Activated naive CD8-positive, alpha-beta T cell treated with anti-CD3 and anti-CD28 coated beads, Interleukin-2, amount 50 U/mL, for 16 hours (primary cell): Measurements from ENCODE around the gene BLID.

Source experiments
- DNase-seq: peaks from one replicate; pipeline ENCODE4 v3.0.0-alpha.2; 2020; ENCODE audit warnings: low read depth, low spot score

BLID gene

GRCh38 chr11:122105044-122105758 lies 10.8 kb downstream of the BLID start:
- DNase-seq, result no peak

GRCh38 chr11:122104341-122104740 lies 11.7 kb downstream of the BLID start:
- DNase-seq, result no peak

DNA sequence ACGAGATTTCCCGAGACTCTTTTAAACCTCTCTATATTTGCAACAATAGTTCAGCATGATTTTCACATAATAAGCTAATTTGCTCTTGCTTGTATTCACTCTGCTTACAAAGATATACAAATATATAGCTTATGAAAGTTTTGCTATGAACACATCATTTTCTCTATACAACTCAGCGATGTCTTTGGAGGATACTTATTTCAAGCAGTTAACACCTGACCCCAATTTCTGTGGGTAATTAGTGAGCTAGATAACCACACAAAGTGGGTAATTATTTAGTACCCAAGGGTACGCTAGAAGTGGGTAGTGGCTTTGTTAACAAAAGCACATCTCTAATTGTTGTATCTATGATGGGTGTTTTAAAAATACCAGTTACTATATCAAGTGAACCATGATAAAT lies 12.3 kb downstream of the BLID start:
- DNase-seq, result no peak

DNA sequence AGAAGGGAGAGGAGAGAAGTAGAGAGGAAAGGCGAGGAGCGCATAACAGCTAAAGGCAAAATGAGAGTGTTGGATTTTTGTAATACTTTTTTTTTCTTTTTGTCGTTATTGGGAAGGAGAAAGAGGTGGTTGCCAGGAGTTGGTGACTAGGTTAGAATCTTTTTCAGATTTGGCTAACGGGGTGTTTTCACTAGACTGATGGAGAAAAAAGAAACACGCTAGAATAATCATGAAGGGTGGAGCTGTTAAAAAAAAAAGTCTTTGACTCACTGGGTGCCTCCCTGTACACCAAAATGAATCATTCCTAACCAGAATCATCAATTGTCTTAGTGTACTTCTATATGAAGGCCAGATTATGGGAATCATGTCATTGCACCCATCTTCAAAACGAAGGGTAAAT lies 12.7 kb downstream of the BLID start:
- no peak for DNase-seq

DNA sequence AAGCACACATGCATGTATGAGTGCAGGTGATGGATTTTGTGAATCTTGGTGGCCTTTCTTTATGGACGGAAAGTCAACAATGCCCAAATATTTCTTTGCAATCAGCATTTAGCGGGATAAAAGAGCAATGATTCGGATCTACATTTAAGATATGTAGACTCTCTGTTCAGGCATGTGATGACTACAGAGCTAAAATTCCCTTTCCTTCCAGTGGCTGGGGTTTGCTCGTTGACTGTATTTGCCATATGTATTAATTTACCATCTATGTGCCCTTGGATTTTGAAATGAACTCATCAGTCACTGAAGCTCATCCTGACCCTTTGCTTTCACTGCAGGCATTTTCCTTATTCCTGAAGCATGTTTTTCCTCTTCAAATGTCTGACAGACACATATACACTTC lies 13.6 kb downstream of the BLID start:
- DNase-seq, result no peak

GRCh38 chr11:122101625-122102291 lies 14.3 kb downstream of the BLID start:
- no peak for DNase-seq

GRCh38 chr11:122100756-122101080 lies 15.3 kb downstream of the BLID start:
- no peak for DNase-seq

DNA sequence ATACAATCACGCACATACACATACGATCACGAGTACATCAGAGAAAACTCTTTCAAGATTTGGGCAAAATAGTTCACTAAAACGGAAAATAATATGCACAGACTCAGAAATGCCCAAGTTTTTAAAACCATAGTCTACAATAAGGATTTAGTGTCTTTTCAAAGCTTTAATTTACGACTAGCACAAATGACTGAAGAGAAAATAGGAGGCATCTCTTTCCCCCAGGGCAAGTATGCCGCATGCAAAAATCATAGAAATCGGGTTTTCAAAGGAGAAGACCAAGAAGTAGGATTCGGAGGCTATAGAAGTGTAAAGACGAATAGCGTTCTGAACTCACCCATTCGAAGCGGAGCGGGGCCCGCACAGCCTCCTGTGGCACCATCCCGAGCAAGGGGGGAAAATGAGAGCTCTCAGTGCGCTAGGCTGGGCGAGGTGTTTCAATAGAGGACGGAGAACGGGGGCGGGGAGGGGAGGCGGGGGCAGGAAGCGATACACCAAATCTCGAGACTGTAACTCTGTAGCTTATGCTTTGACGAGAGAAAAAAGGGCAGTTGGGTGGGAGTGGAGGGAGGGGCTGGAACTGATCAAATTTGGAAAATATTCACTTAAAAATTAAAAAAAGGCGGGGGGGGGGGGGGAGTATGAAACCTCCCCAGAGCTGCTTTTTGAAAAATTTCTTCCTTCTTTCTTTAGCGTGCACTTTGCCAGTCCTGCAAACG lies 15.8 kb downstream of the BLID start:
- no peak for DNase-seq

DNA sequence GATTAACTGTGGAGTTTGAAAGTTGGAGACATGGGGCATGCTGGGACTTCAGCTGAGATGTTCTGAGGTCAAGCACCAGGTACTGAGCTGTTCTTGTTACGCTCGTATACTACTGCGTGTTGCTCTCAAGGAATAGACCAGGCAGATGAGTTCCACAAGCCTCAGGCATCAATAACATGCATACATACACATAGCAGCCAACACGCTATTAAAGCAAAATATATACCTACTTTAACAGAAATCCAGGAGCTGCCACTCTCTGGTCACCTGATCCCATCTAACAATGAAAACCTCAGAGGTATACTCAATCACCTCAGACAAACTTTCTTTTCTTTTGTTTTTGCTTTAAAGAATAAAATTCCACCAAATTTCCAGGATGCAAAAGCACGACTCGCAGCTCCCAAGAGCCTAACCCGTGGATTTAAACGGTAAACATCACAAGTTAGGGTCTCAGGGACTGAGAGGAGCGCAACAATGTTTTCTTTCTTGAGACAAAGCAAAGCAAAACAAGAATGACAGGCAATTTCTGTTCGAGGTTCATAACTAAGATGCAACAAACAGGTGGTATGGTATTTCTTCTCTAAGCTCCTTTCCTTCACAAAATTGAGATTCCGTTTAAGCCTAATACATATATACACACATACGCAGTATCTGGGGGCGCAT lies 16.5 kb downstream of the BLID start:
- no peak for DNase-seq

DNA sequence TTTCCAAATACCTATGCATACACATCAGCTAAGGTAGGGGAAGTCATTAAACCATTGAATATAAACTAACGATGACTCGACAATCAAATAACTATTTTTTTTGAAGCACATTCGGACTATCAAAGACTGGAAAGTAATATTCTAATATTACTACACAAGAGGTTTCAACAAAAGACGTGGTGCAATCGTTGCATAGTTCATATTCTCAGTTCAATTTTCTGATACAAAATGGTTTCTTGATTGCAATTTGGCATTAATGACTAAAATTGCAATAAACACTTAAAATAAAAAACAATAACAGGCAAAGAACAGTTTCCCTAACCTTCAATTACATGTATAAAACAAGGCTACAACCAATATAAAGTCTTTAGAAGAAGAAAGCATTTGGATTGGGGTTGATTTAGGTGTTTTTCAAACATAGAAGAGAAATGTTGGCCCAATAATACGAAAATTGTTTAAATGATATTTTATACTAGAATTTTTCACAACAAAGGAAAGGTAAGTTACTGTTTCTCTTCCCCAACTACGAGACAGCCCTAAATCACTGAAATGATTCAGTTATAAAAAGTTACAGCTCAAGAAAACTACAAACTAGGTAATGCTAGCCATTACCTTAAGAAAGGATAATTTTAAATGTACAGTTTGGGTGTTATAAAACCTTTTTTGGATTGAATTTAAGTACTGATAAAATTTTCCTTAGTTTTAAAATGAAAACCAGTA lies 17.6 kb downstream of the BLID start:
- DNase-seq, result no peak

DNA sequence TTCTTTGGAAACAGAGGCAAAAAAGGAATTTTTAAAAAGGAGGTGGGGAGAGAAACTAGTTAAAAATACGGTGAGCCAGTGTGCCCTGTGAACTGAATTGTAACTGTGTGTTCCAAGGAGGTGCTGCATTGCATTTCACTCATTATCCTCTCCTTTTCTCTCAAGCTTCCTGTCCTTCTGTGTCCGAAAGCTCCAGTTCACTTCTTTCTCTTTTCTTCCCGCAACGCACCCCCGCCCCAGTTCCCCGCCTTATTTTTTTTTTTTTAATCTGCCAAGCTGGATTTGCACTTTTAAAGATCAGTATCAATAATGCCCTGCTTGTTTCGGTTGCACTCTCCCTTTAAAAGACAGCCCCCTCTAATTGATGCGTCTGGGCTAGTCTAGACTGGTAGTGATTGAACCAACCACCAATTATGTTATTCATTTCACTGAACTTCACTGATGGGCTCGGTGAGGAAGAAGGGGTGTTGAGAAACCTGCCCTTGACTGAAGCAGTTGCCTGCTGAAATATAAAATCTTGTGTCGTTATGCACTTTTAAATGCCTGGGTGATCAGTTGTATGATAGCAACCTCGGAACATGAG lies 18.5 kb downstream of the BLID start:
- DNase-seq, result no peak

DNA sequence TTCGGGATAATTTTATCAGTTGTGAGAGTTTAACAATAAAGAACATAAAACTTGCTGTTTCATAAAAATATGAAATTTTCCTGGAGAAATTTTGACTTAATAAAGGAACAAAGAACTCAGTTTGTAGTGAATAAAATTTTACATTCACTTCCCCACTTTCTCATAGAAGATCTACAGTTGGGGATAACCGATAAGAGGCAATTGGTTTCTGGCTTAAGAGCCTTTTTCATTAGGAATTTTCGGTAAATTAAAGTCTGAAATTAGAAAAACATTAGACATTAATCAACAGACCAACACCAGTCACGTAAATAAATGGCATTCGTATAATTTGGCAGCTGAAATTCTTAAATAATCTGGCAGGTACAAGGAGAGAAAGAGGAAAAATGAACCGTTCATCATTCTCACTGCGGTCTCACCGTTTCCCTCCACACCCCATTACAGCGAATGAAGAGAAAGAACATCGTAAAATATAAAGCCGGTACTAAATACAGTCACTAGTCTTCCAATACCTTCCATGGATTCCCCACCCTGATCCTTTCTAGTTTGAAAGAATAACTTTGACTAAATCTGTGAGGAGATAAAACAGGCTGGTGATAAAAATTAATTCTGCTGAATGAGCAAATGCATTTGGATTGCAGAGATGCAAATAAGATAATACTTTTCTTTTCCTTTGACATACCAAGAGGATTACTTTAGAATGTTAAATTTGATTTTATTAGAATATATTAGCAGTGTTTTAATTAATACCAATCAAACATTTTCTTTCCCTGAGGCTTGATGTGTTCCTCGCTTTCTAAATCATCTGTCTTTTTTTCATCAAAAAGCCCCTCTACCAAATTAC lies 19.5 kb downstream of the BLID start:
- no peak for DNase-seq

GRCh38 chr11:122095681-122096262 lies 20.2 kb downstream of the BLID start:
- DNase-seq, result no peak

DNA sequence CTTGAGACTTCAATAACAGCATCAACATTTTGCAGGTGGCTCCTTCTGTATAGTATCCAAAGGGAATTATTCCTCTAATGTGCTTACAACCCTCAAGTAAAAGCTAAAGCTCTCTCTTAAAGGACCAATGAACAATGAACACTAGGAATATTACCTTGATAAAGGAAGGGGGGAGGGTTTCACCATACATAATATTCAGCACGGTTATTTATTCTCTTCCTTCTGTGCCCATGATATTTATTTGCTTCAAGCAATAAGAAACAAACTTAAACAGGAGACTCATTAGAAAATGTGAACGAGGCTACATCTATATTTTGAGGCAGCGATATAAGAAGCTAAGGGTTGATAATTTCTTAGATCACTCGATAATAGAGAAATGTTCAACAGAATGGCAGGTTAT lies 21.2 kb downstream of the BLID start:
- DNase-seq, result no peak

DNA sequence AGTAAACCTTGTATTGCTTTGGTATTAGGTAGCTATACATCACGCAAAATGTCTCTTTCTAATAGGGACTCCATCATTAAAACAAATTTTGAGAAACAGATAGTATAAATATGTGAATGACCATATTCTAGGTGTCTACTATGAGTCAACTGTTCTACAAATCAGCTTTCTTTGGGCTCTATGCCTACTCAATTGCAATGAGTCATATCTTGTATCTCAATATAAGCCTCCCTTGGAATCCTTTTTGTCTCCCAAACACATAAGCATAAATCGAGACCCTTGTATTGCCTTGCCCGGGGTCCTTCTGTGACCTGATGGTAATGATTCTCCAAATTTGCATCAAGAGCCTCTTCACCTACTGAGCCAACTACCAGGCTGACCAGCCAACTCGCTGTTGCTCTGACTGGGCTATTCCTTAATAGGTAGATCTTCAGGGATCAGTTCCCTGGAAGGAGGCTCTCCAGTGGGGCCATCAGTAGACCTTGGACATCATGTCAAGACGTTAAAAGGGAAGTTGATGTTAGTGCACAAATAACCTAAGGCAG lies 22.2 kb downstream of the BLID start:
- DNase-seq, result no peak

GRCh38 chr11:122091835-122092234 lies 24.2 kb downstream of the BLID start:
- DNase-seq, result no peak

GRCh38 chr11:122089111-122089510 lies 26.9 kb downstream of the BLID start:
- no peak for DNase-seq

GRCh38 chr11:122085712-122086111 lies 30.3 kb downstream of the BLID start:
- no peak for DNase-seq

DNA sequence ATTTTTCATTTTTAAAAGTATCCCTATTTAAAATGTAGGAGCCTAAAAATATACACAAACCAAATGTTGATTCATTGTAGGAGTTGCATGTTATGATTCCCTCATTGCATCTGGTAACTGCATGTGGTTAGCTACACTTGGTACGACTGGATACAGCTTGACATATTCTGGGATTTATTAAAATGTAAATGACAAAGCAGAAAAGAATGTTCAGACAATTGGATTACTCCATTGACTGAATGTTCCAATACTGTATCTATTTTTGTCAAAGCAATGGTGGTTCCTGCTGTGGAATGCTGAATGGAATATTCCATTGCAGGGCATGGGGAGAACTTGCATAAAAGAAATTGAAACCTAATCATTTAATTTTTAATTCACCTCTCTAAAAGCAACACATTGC lies 30.8 kb downstream of the BLID start:
- DNase-seq, result no peak

- DNase-seq, result no peak
Observed at GRCh38 chr11:122082205-122082604, 33.8 kb downstream of the BLID start.
